AG08395 (cell line): ENCODE results near the gene SLC27A2.

Experiments
- DNase-seq: peaks from one replicate; pipeline ENCODE4 v3.0.0; 2012; ENCODE audit warnings: mixed read lengths, low spot score

The SLC27A2 gene

DNA sequence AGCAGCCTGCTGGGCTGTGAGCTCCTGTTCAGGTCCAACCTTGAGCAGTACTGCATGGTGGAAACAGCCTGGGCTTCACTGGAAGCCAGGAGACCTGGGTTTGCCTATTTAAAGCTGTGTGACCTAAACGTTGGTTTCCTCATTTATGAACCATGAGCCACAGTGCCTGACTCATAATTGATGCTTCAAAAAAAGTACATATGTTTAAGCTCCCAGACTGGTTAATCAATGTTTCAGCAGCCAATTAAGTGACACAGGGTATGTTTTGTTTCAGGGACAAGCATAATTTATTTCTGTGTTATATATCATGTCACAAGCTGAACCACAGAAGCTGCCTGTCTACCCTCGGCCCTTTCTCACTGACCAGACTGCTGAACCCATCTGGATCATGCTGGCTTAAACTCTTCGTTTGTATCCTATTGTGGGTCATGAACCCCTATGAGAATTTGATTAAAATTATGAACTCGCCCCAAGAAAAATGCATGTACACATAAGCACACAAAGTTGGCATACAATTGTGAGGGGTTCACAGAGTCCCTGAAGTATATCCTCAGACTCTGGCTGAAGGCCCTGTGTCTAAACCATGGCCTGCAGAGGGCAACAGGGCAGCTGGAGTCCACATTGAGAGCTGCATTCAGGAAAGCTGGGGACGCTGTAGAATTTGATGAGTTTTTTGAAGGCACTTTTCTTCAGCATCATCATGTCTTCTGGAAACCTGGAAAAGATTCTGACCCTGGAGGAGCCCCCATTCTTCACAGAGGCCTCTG is 59.9 kb downstream of the SLC27A2 start:
- peak; percentile 44 for DNase-seq

DNA sequence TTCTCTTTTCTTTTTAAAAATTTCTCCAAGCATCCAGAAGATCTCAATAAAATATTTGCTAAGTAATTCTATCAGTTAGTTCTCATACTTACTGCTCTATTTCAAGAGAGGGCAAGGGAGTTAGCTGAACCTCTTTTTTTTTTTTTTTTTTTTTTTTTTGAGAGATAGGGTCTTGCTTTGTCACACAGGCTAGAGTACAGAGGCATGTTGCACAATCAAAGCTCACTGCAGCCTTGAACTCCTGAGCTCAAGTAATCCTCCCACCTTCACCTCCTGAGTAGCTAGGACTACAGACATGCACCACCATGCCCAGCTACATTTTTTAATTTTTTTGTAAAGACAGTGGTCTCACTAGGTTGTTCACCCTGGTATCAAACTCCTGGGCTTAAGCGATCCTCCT is 62.2 kb downstream of the SLC27A2 start:
- DNase-seq: no peak

DNA sequence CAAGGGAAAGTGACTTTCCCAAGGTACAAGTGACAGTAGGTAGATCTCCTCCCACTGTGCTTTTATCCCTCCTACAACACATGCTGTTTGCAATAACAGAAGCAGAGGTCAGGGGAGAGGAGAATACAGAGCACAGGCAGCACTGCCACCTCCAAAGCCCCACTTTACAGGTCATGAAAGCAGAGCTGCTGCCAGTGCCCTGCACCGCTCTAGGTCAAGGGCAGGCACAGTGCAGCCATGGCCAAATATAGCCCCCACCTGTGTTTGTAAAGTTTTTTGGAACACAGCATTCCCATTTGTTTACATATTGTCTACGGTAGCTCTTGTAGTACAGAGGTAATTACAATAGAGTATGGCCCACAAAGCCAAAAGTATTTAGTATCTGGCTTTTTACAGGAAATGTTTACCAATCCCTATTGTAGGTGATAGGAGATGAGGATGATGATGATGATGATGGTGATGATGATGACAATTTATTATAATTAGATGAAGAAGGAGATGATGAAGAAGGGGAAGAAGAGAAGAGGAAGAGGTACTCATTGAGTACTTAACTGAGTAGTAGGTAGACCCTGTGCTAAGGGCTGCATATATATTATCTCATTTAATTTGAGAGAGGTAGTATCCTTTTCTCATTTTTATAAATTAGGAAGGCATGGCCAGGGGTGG is 63.1 kb downstream of the SLC27A2 start:
- no peak for DNase-seq

DNA sequence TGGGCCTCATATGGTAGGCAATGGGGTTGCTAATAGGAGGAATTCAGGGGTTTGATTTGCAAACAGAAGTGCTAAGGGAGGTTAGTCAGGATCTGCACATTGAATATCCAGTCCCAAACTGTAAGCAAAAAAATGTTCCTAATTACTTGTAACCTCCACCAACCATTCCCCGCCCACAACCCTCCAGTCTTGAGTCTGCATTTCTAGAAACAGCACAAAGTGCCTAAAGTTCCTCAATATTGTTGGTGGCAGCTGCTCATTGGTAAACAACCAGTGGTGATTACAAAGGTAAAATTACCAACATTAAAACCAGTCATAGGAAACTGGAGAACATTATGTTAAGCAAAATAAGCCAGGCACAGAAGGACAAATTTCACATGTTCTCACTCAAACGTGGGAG is 64.6 kb downstream of the SLC27A2 start:
- no peak for DNase-seq

DNA sequence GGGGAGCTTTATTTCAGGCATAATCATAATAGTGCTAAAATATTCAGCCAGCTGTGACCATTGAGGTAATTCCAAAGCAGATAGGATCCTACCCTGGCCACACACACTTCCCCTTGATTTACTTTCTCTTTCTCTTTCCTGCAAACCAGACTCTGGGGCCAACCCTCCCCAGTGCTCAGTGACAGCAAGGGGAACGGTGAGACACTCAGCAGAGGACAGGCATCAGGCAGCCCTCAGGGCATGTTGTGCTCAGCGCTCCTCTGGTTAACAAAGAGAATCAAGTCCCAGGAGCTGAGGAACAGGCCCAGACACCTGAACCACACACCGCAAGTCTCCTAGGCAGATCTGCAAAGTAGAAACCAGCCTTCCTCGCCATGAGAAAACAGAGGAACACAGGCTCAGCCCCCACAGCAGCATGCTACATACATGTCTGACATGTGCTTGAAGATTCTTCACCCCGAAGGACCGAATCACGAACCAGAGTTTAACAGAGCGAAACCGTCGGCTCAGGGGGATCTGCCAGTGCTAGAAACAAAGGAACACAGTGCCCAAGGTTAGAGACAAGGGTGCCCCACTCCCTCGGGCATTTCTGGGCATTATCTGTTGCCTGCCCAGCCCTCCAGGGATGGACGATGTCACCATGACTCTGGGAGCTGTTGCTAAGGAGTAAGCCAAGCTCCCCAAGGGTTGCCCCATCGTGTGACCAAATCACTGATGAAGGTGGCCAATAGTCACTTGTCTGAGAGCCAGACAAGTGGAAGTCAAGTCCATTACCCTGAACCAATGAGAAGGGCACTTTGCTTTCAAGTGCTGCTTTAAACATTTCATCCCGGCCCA is 66.0 kb downstream of the SLC27A2 start:
- no peak for DNase-seq

DNA sequence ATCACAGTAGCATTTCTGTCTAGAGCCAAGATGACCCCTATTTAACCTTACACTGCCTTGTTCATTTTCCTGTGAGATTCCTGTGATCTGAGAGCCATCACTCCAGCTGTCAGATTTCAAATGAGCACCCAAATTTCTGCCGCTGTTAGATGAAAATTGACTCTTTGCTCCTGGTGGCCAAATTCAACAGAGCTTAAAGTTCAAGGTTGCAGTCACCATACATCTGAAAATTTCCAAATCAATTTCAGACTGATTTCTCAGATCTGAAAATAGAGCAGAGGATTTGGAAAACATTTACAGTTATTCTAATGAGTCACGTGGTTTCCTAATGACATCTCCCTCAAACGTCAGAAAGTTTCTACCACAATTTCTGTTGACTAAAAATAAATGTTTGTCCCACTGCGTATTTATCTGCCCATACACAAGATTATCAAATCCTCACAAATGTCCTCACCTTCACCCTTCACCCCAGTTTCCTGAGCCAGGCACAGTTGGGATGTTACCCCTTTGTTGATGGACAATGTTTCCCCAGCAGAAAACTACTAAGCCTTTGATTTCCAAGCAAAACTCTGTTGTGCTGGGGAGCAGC is 67.1 kb downstream of the SLC27A2 start:
- no peak for DNase-seq

DNA sequence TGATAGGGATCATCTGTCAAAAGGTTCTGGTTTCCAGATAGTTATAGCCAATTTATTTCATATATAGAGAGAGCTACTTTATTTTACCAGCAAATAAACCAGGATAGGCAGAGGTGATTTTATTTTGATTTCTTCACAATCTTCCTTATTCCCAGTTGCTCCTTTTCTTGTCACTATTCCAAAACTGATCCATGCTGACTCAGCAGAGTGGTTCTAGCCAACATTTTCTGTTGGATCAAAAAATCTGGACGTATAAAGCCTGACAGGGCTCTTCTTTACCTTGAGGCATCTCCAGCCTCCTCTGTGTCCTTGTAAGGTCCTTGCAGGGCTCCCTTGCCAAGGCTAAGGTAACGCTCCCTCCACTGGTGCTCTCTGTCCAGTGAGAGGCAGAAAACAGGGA is 67.7 kb downstream of the SLC27A2 start:
- no peak for DNase-seq

DNA sequence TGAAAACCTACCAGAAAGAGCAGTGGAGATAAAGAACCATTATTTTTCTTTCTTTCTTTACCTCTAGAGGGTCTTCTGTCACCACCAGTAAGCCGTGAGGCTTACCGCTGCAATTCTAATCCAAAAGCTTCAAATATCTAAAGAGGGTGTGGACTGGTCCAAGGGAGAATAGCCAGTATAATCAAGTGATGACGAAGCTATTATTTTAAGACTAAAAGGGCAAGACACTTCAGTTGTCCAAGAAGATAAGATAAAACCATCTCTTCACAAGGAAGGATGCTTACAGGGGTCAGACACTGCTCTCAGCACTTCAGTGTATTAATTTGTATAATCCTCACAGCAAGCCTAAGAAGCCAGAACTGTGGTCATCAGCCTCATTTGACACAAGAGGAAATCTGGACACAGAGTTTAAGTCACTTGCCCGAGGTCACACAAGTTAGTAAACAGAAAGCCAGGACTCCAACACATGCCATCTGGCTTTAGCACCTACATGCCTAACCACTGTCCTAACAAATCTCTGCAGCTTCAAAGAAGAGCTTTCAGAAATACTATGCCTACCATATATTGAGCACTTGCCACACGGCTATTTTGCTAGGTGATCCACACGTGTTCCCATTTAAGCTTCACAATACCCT is 68.9 kb downstream of the SLC27A2 start:
- no peak for DNase-seq

DNA sequence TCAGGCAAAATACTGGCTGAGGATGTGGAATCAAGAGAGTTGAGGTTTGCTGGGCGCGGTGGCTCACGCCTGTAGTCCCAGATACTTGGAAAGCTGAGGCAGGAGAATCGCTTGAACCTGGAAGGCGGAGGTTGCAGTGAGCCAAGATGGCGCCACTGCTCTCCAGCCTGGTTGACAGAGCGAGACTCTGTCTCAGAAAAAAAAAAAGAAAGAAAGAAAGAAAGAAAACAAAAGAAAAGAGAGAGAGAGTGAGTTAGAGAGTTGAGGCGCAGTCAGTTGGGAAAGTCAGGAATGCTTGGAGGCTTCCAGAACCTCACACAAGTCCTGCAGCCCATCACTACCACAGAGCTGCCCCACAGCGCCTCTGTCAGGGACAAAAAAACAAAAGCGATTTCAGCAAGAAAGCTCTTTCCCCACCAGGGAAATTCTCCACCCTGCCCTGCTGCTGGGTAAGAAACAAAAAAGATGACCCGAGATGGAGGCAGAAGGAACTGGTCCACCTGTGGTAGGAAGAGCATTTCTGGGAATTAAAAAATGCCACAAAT is 69.7 kb downstream of the SLC27A2 start:
- no peak for DNase-seq

DNA sequence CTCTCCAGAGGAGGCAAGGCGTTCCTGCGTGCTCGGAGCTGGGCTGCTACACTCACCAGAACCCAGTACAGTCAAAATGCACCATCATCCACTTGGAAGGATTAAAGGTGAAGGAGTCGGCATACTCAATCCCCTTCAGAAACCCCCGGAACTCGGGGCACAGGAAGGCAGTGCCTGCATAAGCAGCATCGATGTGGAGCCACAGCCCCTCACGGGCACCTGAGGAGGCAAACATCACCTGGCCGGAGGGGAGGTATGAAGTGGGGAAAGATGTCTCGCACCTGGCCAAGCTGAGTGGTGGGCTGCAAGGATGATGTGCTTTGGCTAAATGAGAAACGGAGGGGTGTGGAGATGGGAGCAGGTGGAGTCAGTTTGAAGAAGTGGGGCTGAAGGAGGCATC is 70.6 kb downstream of the SLC27A2 start:
- DNase-seq: no peak

DNA sequence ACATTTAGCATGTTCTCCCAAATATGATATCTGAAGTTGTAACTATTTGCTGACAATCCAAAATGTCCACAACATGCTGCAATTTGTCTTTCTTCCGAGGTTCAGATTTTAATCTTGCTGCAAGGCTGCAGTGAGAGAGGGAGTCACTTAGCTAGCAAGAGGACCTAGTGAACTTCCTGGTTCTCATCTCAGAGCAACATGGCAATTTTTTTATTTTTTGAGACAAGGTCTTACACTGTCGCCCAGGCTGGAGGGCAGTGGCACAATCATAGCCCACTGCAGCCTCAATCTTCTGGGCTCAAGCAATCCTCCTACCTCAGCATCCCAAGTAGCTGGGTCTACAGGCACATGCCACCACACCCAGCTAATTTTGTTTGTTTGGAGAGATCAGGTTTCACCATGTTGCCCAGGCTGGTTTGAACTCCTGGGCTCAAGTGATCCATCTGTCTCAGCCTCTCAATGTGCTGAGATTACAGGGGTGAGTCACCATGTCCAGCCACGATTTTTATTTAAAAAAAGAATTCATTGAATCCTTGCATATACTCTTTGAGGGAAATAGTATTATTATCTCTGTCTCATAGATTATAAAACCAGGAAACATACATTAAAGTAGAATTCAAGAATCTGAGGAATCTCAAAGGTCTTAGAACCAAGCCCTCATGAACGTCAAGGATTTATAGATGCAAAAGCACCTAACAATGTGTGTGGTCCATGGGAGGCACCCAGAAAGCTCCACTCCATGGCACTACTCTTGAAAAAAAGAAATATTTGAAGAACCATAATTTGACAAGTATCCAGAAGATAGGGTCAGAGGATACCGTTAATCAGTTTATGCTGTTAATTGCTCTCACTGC is 74.4 kb downstream of the SLC27A2 start:
- no peak for DNase-seq

DNA sequence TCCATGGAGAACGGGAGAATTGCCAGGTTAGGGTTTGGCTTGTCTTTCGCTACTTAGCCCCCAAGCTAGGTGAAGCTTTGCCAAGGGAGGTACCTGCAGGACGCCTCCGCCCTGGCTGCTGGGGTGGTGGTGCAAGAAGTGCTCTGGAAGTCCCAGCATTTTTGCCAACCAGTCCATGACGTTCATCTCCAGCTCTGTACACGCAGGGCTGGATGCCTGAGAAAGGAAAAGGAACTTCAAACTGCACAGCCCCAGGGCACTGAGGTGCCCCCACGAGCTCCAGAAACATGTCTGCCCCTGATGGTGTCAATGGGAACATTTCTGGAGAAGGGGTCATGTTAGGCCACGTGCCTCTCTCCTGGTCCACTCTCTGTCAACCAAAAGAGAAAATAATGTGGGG is 75.3 kb downstream of the SLC27A2 start:
- no peak for DNase-seq

DNA sequence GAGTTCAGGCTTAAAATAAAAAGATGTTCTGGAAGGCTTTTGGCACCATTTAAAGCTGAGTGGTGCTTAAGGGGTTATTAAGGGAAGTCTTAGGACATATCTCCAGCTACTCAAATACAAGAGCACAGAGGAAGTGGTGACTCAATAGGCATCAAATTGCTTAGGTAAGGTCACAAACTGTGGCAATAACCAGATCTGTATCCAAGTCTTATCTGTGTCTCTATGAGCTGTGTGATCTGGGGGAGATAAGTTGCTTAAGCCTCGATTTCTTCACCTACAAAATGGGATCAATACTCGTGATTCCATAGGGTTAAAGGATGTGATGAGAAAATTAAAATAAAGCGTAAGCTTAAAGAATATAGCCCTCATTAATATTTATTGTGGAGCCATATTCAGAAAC is 75.9 kb downstream of the SLC27A2 start:
- no peak for DNase-seq

DNA sequence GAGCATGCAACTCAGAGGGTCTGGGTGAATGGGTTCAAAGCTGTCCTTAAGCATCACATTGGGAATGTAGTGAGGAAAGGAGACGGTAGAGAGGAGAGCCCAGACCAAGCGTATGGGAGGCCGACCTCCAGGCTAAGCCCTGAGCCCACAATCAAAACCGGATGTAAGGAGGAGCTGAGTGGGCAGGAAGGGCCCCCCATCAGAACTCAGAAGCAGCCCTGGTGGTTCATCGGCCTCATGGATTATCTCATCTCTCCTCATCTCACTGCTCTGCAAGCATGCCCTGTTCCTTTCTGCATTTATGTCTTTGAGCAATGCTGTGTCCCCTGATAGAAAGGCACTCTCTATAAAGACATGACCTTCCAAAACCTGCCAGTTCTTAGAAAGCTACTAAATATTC is 77.3 kb downstream of the SLC27A2 start:
- DNase-seq: no peak

DNA sequence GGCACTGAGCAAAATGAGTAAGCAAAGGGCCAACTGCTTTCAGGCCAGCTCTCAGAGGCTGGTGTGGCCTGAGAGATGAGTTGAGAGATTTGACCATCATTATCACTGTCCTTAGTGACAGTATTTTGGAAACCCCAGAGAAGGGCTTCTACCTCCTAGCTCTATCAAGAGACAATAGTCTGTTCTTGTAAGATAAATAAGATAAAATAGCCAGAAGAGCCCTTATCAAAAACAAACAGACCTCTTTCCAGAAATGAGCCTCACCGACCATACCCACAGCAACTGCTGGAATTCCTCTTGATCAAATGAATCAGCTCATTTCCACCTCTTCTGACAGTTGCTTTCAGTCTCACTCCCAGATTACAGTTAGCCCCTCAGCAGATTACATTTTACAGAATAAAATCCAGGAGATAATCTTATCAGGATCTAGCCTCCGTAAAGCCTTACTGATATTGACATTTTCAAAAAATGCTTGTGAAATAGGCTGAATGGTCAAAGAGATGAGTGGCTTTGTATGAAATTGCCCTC is 79.0 kb downstream of the SLC27A2 start:
- no peak for DNase-seq

DNA sequence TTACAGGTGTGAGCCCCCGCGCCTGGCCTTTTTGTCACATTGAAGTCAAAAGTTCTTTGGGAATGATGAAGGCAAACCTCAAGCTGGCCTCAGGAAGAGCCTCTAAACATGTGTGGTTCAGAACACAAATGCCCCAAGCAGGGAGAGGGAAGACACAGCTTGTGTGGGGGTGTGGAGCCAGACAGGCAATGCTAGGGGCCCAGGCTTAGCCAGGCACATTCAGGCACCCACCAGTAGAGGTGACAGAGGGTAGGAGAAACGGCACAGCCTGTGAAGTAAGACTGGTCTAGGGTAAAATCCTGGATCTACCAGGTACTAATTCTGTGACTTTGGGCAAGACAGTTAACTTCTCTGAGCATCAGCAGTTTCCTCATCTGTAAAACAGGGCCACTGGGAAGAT is 80.0 kb downstream of the SLC27A2 start:
- DNase-seq: no peak

DNA sequence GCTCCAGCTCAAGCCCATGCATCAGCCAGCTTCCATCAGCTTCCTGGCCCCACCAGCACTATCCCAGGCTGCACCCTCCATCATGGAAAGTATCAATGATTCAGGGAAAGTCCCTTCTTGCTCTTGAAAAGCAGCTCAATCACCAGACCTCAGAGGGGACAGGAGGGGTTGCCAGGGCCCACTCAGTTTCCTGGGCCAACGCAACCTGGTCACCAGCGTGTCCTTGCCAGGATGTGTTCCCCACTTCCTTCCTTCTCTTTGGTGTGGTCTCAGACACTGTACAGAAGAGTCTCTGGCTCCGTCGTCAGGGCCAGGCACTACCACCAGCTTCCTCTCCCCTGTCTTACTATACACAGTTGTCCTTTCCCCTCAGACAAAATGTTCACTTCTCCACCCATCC is 80.5 kb downstream of the SLC27A2 start:
- DNase-seq: no peak

DNA sequence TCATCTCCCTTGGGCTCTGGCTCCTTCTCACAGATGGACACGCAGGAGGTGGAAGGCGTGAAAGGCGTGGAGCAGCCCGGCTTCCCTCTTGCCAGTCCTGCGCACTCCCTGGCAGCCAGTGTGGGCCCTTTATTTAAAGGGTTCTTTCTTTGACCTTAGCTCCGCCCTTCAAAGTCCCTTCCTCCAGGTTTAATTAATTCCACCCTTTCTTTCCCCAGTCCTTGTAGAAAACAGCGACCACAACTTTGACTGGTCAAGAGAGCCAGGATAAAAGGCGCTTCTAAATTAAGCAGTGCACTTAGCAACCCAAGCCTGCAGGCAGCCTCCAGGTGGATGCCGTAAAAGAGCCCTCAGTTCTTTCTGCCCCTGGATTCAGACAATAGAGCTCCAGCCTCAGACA is 83.6 kb downstream of the SLC27A2 start, which contains the start of gene HDC:
Gene HDC, minus strand, starts transcription at position 107 of the 400 bp plus-strand sequence. Its CDS starts 103 bp downstream, at position 4.
- no peak for DNase-seq

DNA sequence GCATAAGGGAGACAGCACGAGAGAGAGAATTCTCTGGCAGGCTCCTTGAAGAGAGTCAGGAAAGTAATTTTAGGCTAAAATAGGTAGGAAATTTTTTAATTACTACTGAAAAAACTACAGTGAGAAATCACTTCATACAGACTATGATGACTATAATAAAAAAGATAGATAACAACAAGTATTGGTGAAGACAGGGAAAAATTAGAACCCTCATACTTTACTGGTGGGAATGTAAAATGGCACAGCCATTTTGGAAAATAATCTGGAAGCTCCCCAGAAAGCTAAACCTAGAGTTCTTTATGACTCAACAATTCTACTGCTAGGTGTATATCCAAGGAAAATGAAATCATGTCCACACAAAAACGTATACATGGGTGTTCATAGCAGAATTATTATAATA is 85.6 kb downstream of the SLC27A2 start:
- no peak for DNase-seq

DNA sequence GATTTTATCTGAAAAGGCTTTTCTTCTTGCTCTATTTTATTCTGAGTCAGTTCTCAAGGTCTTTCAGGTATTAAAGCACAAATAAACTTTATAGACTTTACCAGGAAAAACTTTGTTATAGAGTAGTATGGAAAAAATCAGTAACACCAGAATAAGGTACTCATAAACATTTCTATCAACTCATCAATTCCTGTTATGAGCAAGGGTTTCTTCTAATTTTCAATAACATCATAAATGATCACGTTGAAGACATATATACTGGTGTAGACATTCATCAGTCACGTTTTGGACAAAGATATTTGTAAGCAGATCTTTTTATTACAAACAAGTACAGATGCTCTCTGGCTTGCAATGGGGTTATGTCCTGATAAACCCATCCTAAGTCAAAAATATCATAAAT is 93.1 kb downstream of the SLC27A2 start:
- DNase-seq: no peak
